ENCODE measurements around the gene TTC34.
"Not testable (repeated sequence)": the region's sequence is repeated elsewhere in the genome, so short reads cannot be mapped to it uniquely, and the experiment has no call there.

TTC34 gene

GRCh38 chr1:2801046-2801445 lies 447 bp downstream of the TTC34 start:
- Histone ChIP-seq H3K4me1 (ENCODE audit: control insufficient read depth in 1 of 2, insufficient read depth in 2 of 2, low read length in 2 of 2) (no peaks in the 10 kb centered on the region), H3K27ac (ENCODE audit: low read length) (no peak overlapping the region), H3K27me3 (ENCODE audit: low read depth, low read length) (no peaks in the 10 kb centered on the region), H3K36me3 (ENCODE audit: control insufficient read depth in 1 of 2, insufficient read depth in 2 of 2, low read length in 2 of 2) (no peaks in the 10 kb centered on the region), H3K4me3 (ENCODE audit: low read depth in 1 of 2, low read length in 2 of 2) (no peak overlapping the region), H3K9me3 (ENCODE audit: control insufficient read depth in 1 of 2, low read length in 2 of 2) (no peaks in the 10 kb centered on the region)

GRCh38 chr1:2800664-2801045 lies 838 bp downstream of the TTC34 start:
- no peak overlapping the region for H3K4me3 ChIP-seq (ENCODE audit: low read depth in 1 of 2, low read length in 2 of 2)
- H3K27me3 ChIP-seq (ENCODE audit: low read depth, low read length) = no peaks in the 10 kb centered on the region
- H3K9me3 ChIP-seq (ENCODE audit: control insufficient read depth in 1 of 2, low read length in 2 of 2) = peaks cover under 1 to 2% of the 10 kb centered on the region in 2 donors
- H3K36me3 ChIP-seq (ENCODE audit: control insufficient read depth in 1 of 2, insufficient read depth in 2 of 2, low read length in 2 of 2) = no peaks in the 10 kb centered on the region
- no peak overlapping the region for H3K27ac ChIP-seq (ENCODE audit: low read length)
- no peaks in the 10 kb centered on the region for H3K4me1 ChIP-seq (ENCODE audit: control insufficient read depth in 1 of 2, insufficient read depth in 2 of 2, low read length in 2 of 2)

- H3K27ac ChIP-seq (ENCODE audit: low read length) = no peak overlapping the region
- no peaks in the 10 kb centered on the region for H3K36me3 ChIP-seq (ENCODE audit: control insufficient read depth in 1 of 2, insufficient read depth in 2 of 2, low read length in 2 of 2)
- H3K27me3 ChIP-seq (ENCODE audit: low read depth, low read length) = no peaks in the 10 kb centered on the region
- H3K4me1 ChIP-seq (ENCODE audit: control insufficient read depth in 1 of 2, insufficient read depth in 2 of 2, low read length in 2 of 2) = no peaks in the 10 kb centered on the region
- H3K9me3 ChIP-seq (ENCODE audit: control insufficient read depth in 1 of 2, low read length in 2 of 2) = peaks cover 5 to 7% of the 10 kb centered on the region in 2 donors
- no peak overlapping the region for H3K4me3 ChIP-seq (ENCODE audit: low read depth in 1 of 2, low read length in 2 of 2)
Measured at GRCh38 chr1:2799811-2800663, 1.5 kb downstream of the TTC34 start.

GRCh38 chr1:2798958-2799357 lies 2.5 kb downstream of the TTC34 start:
- H3K4me3 ChIP-seq (ENCODE audit: low read depth in 1 of 2, low read length in 2 of 2); H3K4me1 ChIP-seq (ENCODE audit: control insufficient read depth in 1 of 2, insufficient read depth in 2 of 2, low read length in 2 of 2); H3K27ac ChIP-seq (ENCODE audit: low read length); H3K36me3 ChIP-seq (ENCODE audit: control insufficient read depth in 1 of 2, insufficient read depth in 2 of 2, low read length in 2 of 2); H3K27me3 ChIP-seq (ENCODE audit: low read depth, low read length): not testable (repeated sequence)
- H3K9me3 ChIP-seq (ENCODE audit: control insufficient read depth in 1 of 2, low read length in 2 of 2) = peaks cover 11% of the 10 kb centered on the region in 2 donors

GRCh38 chr1:2797741-2798016 lies 3.8 kb downstream of the TTC34 start:
- H3K36me3 ChIP-seq (ENCODE audit: control insufficient read depth in 1 of 2, insufficient read depth in 2 of 2, low read length in 2 of 2) = no peaks in the 10 kb centered on the region
- no peak overlapping the region for H3K27ac ChIP-seq (ENCODE audit: low read length)
- H3K27me3 ChIP-seq (ENCODE audit: low read depth, low read length) = no peaks in the 10 kb centered on the region
- H3K4me1 ChIP-seq (ENCODE audit: control insufficient read depth in 1 of 2, insufficient read depth in 2 of 2, low read length in 2 of 2) = no peaks in the 10 kb centered on the region
- H3K4me3 ChIP-seq (ENCODE audit: low read depth in 1 of 2, low read length in 2 of 2) = no peak overlapping the region
- peaks cover 17 to 21% of the 10 kb centered on the region in 2 donors for H3K9me3 ChIP-seq (ENCODE audit: control insufficient read depth in 1 of 2, low read length in 2 of 2)

GRCh38 chr1:2796890-2797740 lies 4.4 kb downstream of the TTC34 start:
- H3K9me3 ChIP-seq (ENCODE audit: control insufficient read depth in 1 of 2, low read length in 2 of 2) = peaks cover 17 to 27% of the 10 kb centered on the region in 2 donors
- H3K36me3 ChIP-seq (ENCODE audit: control insufficient read depth in 1 of 2, insufficient read depth in 2 of 2, low read length in 2 of 2) = no peaks in the 10 kb centered on the region
- H3K4me1 ChIP-seq (ENCODE audit: control insufficient read depth in 1 of 2, insufficient read depth in 2 of 2, low read length in 2 of 2) = no peaks in the 10 kb centered on the region
- no peak overlapping the region for H3K27ac ChIP-seq (ENCODE audit: low read length)
- H3K27me3 ChIP-seq (ENCODE audit: low read depth, low read length) = no peaks in the 10 kb centered on the region
- no peak overlapping the region for H3K4me3 ChIP-seq (ENCODE audit: low read depth in 1 of 2, low read length in 2 of 2)

- Histone ChIP-seq H3K4me3 (ENCODE audit: low read depth in 1 of 2, low read length in 2 of 2) (no peak overlapping the region), H3K27me3 (ENCODE audit: low read depth, low read length) (peaks cover 3% of the 10 kb centered on the region), H3K36me3 (ENCODE audit: control insufficient read depth in 1 of 2, insufficient read depth in 2 of 2, low read length in 2 of 2) (no peaks in the 10 kb centered on the region), H3K4me1 (ENCODE audit: control insufficient read depth in 1 of 2, insufficient read depth in 2 of 2, low read length in 2 of 2) (no peaks in the 10 kb centered on the region), H3K9me3 (ENCODE audit: control insufficient read depth in 1 of 2, low read length in 2 of 2) (peaks cover 17 to 30% of the 10 kb centered on the region in 2 donors), H3K27ac (ENCODE audit: low read length) (no peak overlapping the region)
Measured at GRCh38 chr1:2795926-2796325, 5.6 kb downstream of the TTC34 start.

- H3K36me3 ChIP-seq (ENCODE audit: control insufficient read depth in 1 of 2, insufficient read depth in 2 of 2, low read length in 2 of 2) = no peaks in the 10 kb centered on the region
- H3K27ac ChIP-seq (ENCODE audit: low read length) = no peak overlapping the region
- no peaks in the 10 kb centered on the region for H3K4me1 ChIP-seq (ENCODE audit: control insufficient read depth in 1 of 2, insufficient read depth in 2 of 2, low read length in 2 of 2)
- H3K9me3 ChIP-seq (ENCODE audit: control insufficient read depth in 1 of 2, low read length in 2 of 2) = peaks cover 17 to 30% of the 10 kb centered on the region in 2 donors
- peaks cover 15% of the 10 kb centered on the region for H3K27me3 ChIP-seq (ENCODE audit: low read depth, low read length)
- no peak overlapping the region for H3K4me3 ChIP-seq (ENCODE audit: low read depth in 1 of 2, low read length in 2 of 2)
Measured at GRCh38 chr1:2791027-2791760, 10.3 kb downstream of the TTC34 start.

GRCh38 chr1:2789986-2790581 lies 11.4 kb downstream of the TTC34 start:
- no peaks in the 10 kb centered on the region for H3K36me3 ChIP-seq (ENCODE audit: control insufficient read depth in 1 of 2, insufficient read depth in 2 of 2, low read length in 2 of 2)
- peaks cover 11 to 23% of the 10 kb centered on the region in 2 donors for H3K9me3 ChIP-seq (ENCODE audit: control insufficient read depth in 1 of 2, low read length in 2 of 2)
- H3K4me3 ChIP-seq (ENCODE audit: low read depth in 1 of 2, low read length in 2 of 2) = no peak overlapping the region
- H3K4me1 ChIP-seq (ENCODE audit: control insufficient read depth in 1 of 2, insufficient read depth in 2 of 2, low read length in 2 of 2) = no peaks in the 10 kb centered on the region
- H3K27me3 ChIP-seq (ENCODE audit: low read depth, low read length) = peaks cover 15% of the 10 kb centered on the region
- H3K27ac ChIP-seq (ENCODE audit: low read length) = no peak overlapping the region

- H3K9me3 ChIP-seq (ENCODE audit: control insufficient read depth in 1 of 2, low read length in 2 of 2) = peaks cover 9 to 20% of the 10 kb centered on the region in 2 donors
- peaks cover 15% of the 10 kb centered on the region for H3K27me3 ChIP-seq (ENCODE audit: low read depth, low read length)
Measured at GRCh38 chr1:2789164-2789985, 12.1 kb downstream of the TTC34 start.

More at GRCh38 chr1:2789164-2789985, 12.1 kb downstream of the TTC34 start:
- no peaks in the 10 kb centered on the region for H3K36me3 ChIP-seq (ENCODE audit: control insufficient read depth in 1 of 2, insufficient read depth in 2 of 2, low read length in 2 of 2)
- H3K4me3 ChIP-seq (ENCODE audit: low read depth in 1 of 2, low read length in 2 of 2) = no peak overlapping the region
- H3K27ac ChIP-seq (ENCODE audit: low read length) = no peak overlapping the region
- H3K4me1 ChIP-seq (ENCODE audit: control insufficient read depth in 1 of 2, insufficient read depth in 2 of 2, low read length in 2 of 2) = no peaks in the 10 kb centered on the region
